GM23248 (cell line): ENCODE measurements around the gene ATXN2L. TPM values are rescaled to one million over a fixed set of nuclear protein-coding genes. Genes with fewer than 3 reads are reported as not detected.
A peak's percentile ranks its signal among the peaks of the same experiment; 100 is the strongest.
"Not testable (repeated sequence)": the region's sequence is repeated elsewhere in the genome, so short reads cannot be mapped to it uniquely, and the experiment has no call there.

Source experiments
- DNase-seq: peaks from one replicate; pipeline ENCODE4 v3.0.0-alpha.2; 2015
- H2AFZ ChIP-seq: fragments of 200-600 bp; sonication (generic); 2 replicates; pipeline ENCODE4 v1.6.1; 2016; ENCODE audit warnings: antibody characterized with exemption
- H3F3A ChIP-seq: fragments of 200-600 bp; sonication (generic); 2 replicates; pipeline ENCODE4 v1.6.1; 2016; ENCODE audit warnings: mild to moderate bottlenecking, antibody characterized with exemption, mixed run types; ENCODE audit not compliant: insufficient read depth
- H3K27ac ChIP-seq: fragments of 200-600 bp; sonication (generic); 2 replicates; pipeline ENCODE4 v1.5.1; 2016; ENCODE audit warnings: mild to moderate bottlenecking
- H3K27me3 ChIP-seq: fragments of 200-600 bp; sonication (generic); replicated peaks from 2 replicates; pipeline ENCODE4 v1.6.1; 2016; ENCODE audit warnings: mild to moderate bottlenecking; ENCODE audit not compliant: insufficient read depth
- H3K36me3 ChIP-seq: fragments of 200-600 bp; sonication (generic); 2 replicates; pipeline ENCODE4 v1.6.1; 2016; ENCODE audit warnings: low read depth, mild to moderate bottlenecking
- H3K4me1 ChIP-seq: fragments of 200-600 bp; sonication (generic); 2 replicates; pipeline ENCODE4 v1.6.1; 2016; ENCODE audit warnings: mild to moderate bottlenecking; ENCODE audit not compliant: insufficient read depth
- H3K4me2 ChIP-seq: fragments of 200-600 bp; sonication (generic); one replicate; pipeline ENCODE4 v1.6.1; 2016; ENCODE audit warnings: mild to moderate bottlenecking; ENCODE audit not compliant: unreplicated experiment
- H3K4me3 ChIP-seq: fragments of 200-600 bp; sonication (generic); 2 replicates; pipeline ENCODE4 v1.5.1; 2016; ENCODE audit warnings: mild to moderate bottlenecking
- H3K79me2 ChIP-seq: fragments of 200-600 bp; sonication (generic); 2 replicates; pipeline ENCODE4 v1.6.1; 2016; ENCODE audit warnings: mild to moderate bottlenecking; ENCODE audit not compliant: insufficient read depth
- H3K9ac ChIP-seq: fragments of 200-600 bp; sonication (generic); 2 replicates; pipeline ENCODE4 v1.6.1; 2016; ENCODE audit warnings: mild to moderate bottlenecking
- H3K9me2 ChIP-seq: fragments of 200-600 bp; sonication (generic); 2 replicates; pipeline ENCODE4 v1.6.1; 2016; ENCODE audit warnings: mixed run types, mild to moderate bottlenecking, moderate library complexity; ENCODE audit not compliant: insufficient read depth
- H3K9me3 ChIP-seq: fragments of 200-600 bp; sonication (generic); one replicate; pipeline ENCODE4 v1.6.1; 2017; ENCODE audit warnings: low read depth
- H4K20me1 ChIP-seq: fragments of 200-600 bp; sonication (generic); 2 replicates; pipeline ENCODE4 v1.6.0; 2016; ENCODE audit not compliant: insufficient read depth
- EZH2 ChIP-seq: fragments of 200-600 bp; sonication (generic); IDR thresholded peaks from 2 replicates; pipeline ENCODE4 v1.6.1; 2018; ENCODE audit warnings: antibody characterized with exemption, mild to moderate bottlenecking; ENCODE audit not compliant: insufficient read depth, poor library complexity, severe bottlenecking
- EZH2phosphoT487 ChIP-seq: fragments of 200-600 bp; sonication (generic); IDR thresholded peaks from 2 replicates; pipeline ENCODE4 v1.6.1; 2018; ENCODE audit warnings: antibody characterized with exemption, moderate library complexity, mild to moderate bottlenecking, low read depth; ENCODE audit not compliant: insufficient read depth
- WGBS, 2 experiments: methylation state at CpG; one replicate each; pipeline ENCODE4 v1.1.6; 2015 to 2017; ENCODE audit warnings: low lambda C conversion rate in 2 of 2, low coverage in 1 of 2; ENCODE audit errors: missing lambda C conversion rate in 2 of 2; 5-methylcytosine and 5-hydroxymethylcytosine counted together
- in situ Hi-C: fragments of 300-500 bp; cut with MboI; formaldehyde crosslinking; loops from 2 replicates; pipeline ENCODE4 v1.15.0; 2020
- polyA plus RNA-seq: library from polyadenylated mRNA; unstranded; fragments of >200 nt; fragmentation: Nextera tagmentation; extraction: Ambion mirVana; gene quantifications from 2 replicates; pipeline ENCODE4 v1.2.1, GENCODE V29; 2016
- total RNA-seq: library from RNA; depleted of rRNA; stranded (reverse); fragments of >200 nt; shearing (Covaris generic); gene quantifications from 2 replicates; pipeline ENCODE4 v1.2.3, GENCODE V29; 2014

ATXN2L gene
- total and polyA plus RNA-seq, 2 experiments from 2014 or later: 43.1 to 50.7 TPM

GRCh38 chr16:28879841-28880588 is 57.2 kb downstream of the ATXN2L start:
- whole genome bisulfite sequencing, 2 experiments: 1 to 2% methylated on average over 42 to 46 of the region's 66 CpGs
- Histone ChIP-seq H2AFZ (peak overlapping the region; percentile 88), H3K79me2 (no peaks in the 10 kb centered on the region), H3K4me1 (peaks cover 4% of the 10 kb centered on the region; the same call in 1 of the 2 replicates), H3K27me3 (no peaks in the 10 kb centered on the region), H3F3A (no peaks in the 10 kb centered on the region), H3K9me2 (no peaks in the 10 kb centered on the region), H3K4me3 (peak overlapping the region; percentile 75), H3K4me2 (peak overlapping the region; percentile 97), H3K9ac (peak overlapping the region; percentile 69), H3K36me3 (no peaks in the 10 kb centered on the region), H4K20me1 (no peaks in the 10 kb centered on the region), H3K9me3 (no peaks in the 10 kb centered on the region), H3K27ac (no peak overlapping the region)
- peak; percentile 94 for DNase-seq
- TF ChIP-seq EZH2: no peak
- no peak for TF ChIP-seq EZH2phosphoT487
- in situ Hi-C loops: no loop called here

- TF ChIP-seq EZH2phosphoT487 (no peak), EZH2 (no peak)
- Histone ChIP-seq H4K20me1 (no peaks in the 10 kb centered on the region), H3K36me3 (no peaks in the 10 kb centered on the region), H2AFZ (peak overlapping the region; percentile 88), H3K27ac (no peak overlapping the region), H3K79me2 (no peaks in the 10 kb centered on the region), H3K4me2 (peak overlapping the region; percentile 73), H3K4me3 (peak overlapping the region; percentile 75), H3K9ac (peak overlapping the region; percentile 21; the same call in 1 of the 2 replicates), H3K9me3 (no peaks in the 10 kb centered on the region), H3K4me1 (peaks cover 4% of the 10 kb centered on the region; the same call in 1 of the 2 replicates), H3K27me3 (no peaks in the 10 kb centered on the region), H3K9me2 (no peaks in the 10 kb centered on the region), H3F3A (no peaks in the 10 kb centered on the region)
- no peak for DNase-seq
- in situ Hi-C loops: no loop called here
- WGBS, 2 experiments: 5 to 11% methylated on average over 9 to 11 of the region's 11 CpGs
Measured at GRCh38 chr16:28880589-28880915, 57.8 kb downstream of the ATXN2L start.

GRCh38 chr16:28880955-28881354 is 58.2 kb downstream of the ATXN2L start:
- Histone ChIP-seq H3K9ac (no peak overlapping the region), H3K79me2 (no peaks in the 10 kb centered on the region), H3F3A (no peaks in the 10 kb centered on the region), H2AFZ (no peak overlapping the region), H3K36me3 (no peaks in the 10 kb centered on the region), H3K4me2 (no peak overlapping the region), H3K9me3 (no peaks in the 10 kb centered on the region), H4K20me1 (no peaks in the 10 kb centered on the region), H3K9me2 (no peaks in the 10 kb centered on the region), H3K4me3 (no peak overlapping the region), H3K27ac (no peak overlapping the region), H3K4me1 (peaks cover 4% of the 10 kb centered on the region; the same call in 1 of the 2 replicates), H3K27me3 (no peaks in the 10 kb centered on the region)
- in situ Hi-C loops: no loop called here
- no peak for DNase-seq
- TF ChIP-seq EZH2: no peak
- TF ChIP-seq EZH2phosphoT487: no peak
- 51 to 69% methylated on average over 3 to 4 of the region's 4 CpGs for WGBS, 2 experiments

GRCh38 chr16:28881565-28881964 is 58.8 kb downstream of the ATXN2L start:
- 89 to 94% methylated on average over 4 of the region's 4 CpGs for WGBS, 2 experiments
- in situ Hi-C loops, H3K27ac ChIP-seq, H3K9me3 ChIP-seq, H3K79me2 ChIP-seq, H3K4me2 ChIP-seq, DNase-seq, H3K9ac ChIP-seq, H3K4me1 ChIP-seq, H3F3A ChIP-seq, H3K4me3 ChIP-seq, H2AFZ ChIP-seq, H3K36me3 ChIP-seq, H4K20me1 ChIP-seq, H3K27me3 ChIP-seq, H3K9me2 ChIP-seq: not testable (repeated sequence)
